ENCODE data around the gene ARTN. TPM values are rescaled to one million over a fixed set of nuclear protein-coding genes. Genes with fewer than 3 reads are reported as not detected.

ARTN gene
- total RNA-seq, 1 experiment from 2014 or later = 36.0 TPM

DNA sequence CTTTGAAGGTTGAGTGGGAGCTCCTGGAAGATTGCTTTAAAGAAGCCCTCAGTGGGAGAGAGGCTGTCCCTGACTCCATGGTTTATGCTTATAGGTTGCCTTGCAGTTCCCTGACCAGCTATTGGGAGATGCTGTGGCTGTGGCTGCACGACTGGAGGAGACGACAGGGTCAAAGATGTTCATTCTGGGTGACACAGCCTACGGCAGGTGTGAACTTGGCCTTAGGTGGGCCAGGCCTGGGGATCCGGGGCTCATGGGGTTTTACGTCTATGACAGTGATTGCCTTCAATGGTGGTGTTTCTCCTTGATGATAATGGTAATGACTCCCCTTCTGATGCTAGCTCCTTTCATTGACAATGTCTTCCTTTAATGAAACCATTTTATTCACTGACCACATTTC lies 36.9 kb downstream of the ARTN start:
- Histone ChIP-seq H3K27ac (ENCODE audit: low read length) (no peak overlapping the region), H3K9me2 (replicated peaks; ENCODE audit: low read length) (no peaks in the 10 kb centered on the region), H4K20me1 (ENCODE audit: low read length) (no peaks in the 10 kb centered on the region; the same call in 1 of the 2 replicates), H3K4me2 (ENCODE audit: low read length) (peak overlapping the region; percentile 88), H3K4me3 (ENCODE audit: low read length) (peak overlapping the region; percentile 99), H3K36me3 (ENCODE audit: low read depth, low read length) (peaks cover 25% of the 10 kb centered on the region), H3K27me3 (ENCODE audit: low read length) (no peaks in the 10 kb centered on the region), H3F3A (ENCODE audit: low read length, unreplicated experiment) (no peaks in the 10 kb centered on the region), H2AFZ (ENCODE audit: low read length) (no peak overlapping the region; the same call in 1 of the 2 replicates), H3K79me2 (ENCODE audit: low read length) (peaks cover 27% of the 10 kb centered on the region), H3K9me3 (ENCODE audit: low read length) (no peaks in the 10 kb centered on the region), H3K4me1 (ENCODE audit: insufficient read depth, low read length) (peaks cover 18% of the 10 kb centered on the region), H3K9ac (ENCODE audit: low read length) (peak overlapping the region; percentile 92)
- ChIA-PET POLR2A (ENCODE audit: unreplicated experiment) (interaction anchor here (1.2 kb wide), 1 partner anchor 41 kb away, joined by 3 read pairs; no protein-coding TSS in a partner anchor), CTCF (interaction anchor here (1.5 kb wide), 1 partner anchor 36 kb away, joined by 3 read pairs; no protein-coding TSS in a partner anchor)
- DNase-seq (no peak), ATAC-seq (no peak)
- intact Hi-C loops (cut with micrococcal nuclease) = no loop called here
- TF ChIP-seq, protein P1, sequence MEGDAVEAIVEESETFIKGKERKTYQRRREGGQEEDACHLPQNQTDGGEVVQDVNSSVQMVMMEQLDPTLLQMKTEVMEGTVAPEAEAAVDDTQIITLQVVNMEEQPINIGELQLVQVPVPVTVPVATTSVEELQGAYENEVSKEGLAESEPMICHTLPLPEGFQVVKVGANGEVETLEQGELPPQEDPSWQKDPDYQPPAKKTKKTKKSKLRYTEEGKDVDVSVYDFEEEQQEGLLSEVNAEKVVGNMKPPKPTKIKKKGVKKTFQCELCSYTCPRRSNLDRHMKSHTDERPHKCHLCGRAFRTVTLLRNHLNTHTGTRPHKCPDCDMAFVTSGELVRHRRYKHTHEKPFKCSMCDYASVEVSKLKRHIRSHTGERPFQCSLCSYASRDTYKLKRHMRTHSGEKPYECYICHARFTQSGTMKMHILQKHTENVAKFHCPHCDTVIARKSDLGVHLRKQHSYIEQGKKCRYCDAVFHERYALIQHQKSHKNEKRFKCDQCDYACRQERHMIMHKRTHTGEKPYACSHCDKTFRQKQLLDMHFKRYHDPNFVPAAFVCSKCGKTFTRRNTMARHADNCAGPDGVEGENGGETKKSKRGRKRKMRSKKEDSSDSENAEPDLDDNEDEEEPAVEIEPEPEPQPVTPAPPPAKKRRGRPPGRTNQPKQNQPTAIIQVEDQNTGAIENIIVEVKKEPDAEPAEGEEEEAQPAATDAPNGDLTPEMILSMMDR (conservative IDR thresholded peaks at IDR 0.05; ENCODE audit: low read depth, low read length) = no peak
- TF ChIP-seq EZH2 (IDR thresholded peaks at IDR 0.05; ENCODE audit: low read length, unreplicated experiment) (no peak), EZH2phosphoT487 (IDR thresholded peaks at IDR 0.05; ENCODE audit: borderline replicate concordance, low read length) (no peak)
- no TSS peak for BruUV-seq (replicated peaks)

DNA sequence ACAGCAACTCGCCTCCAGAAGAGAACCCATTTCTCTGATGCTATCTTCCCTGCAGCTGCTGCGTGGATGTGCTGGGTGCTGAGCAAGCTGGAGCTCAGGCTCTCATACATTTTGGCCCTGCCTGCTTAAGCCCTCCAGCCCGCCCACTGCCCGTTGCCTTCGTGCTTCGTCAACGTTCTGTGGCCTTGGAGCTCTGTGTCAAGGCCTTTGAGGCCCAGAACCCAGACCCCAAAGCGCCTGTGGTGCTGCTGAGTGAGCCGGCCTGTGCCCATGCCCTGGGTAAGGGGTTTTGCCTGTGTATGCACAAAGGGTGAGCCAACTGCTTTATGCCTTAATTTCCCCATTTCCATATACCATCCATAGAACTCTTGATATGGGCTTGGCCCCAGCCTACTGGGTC lies 37.3 kb downstream of the ARTN start:
- DNase-seq = no peak

More for the DNA sequence above, 37.3 kb downstream of the ARTN start:
- Histone ChIP-seq H2AFZ (ENCODE audit: low read length) (no peak overlapping the region), H3K79me2 (ENCODE audit: low read length) (peaks cover 32% of the 10 kb centered on the region), H3K27me3 (ENCODE audit: low read length) (no peaks in the 10 kb centered on the region), H3K9me3 (ENCODE audit: low read length) (no peaks in the 10 kb centered on the region), H4K20me1 (ENCODE audit: low read length) (peaks cover 3% of the 10 kb centered on the region; the same call in 1 of the 2 replicates), H3K27ac (ENCODE audit: low read length) (no peak overlapping the region), H3K9me2 (replicated peaks; ENCODE audit: low read length) (no peaks in the 10 kb centered on the region), H3K4me3 (ENCODE audit: low read length) (peak overlapping the region; percentile 99), H3K4me2 (ENCODE audit: low read length) (peak overlapping the region; percentile 88), H3K4me1 (ENCODE audit: insufficient read depth, low read length) (peaks cover 21% of the 10 kb centered on the region), H3F3A (ENCODE audit: low read length, unreplicated experiment) (no peaks in the 10 kb centered on the region), H3K36me3 (ENCODE audit: low read depth, low read length) (peaks cover 25% of the 10 kb centered on the region), H3K9ac (ENCODE audit: low read length) (no peak overlapping the region)
- CTCF ChIA-PET = interaction anchor here (1.5 kb wide), 1 partner anchor 36 kb away, joined by 3 read pairs; no protein-coding TSS in a partner anchor
- TF ChIP-seq, protein P1 (conservative IDR thresholded peaks at IDR 0.05; ENCODE audit: low read depth, low read length) = no peak
- TF ChIP-seq EZH2phosphoT487 (IDR thresholded peaks at IDR 0.05; ENCODE audit: borderline replicate concordance, low read length) = no peak
- intact Hi-C loops (cut with micrococcal nuclease) = no loop called here
- ATAC-seq = no peak
- no TSS peak for BruUV-seq (replicated peaks)
- POLR2A ChIA-PET (ENCODE audit: unreplicated experiment) = interaction anchor here (1.2 kb wide), 1 partner anchor 42 kb away, joined by 3 read pairs; no protein-coding TSS in a partner anchor

All from PC-3 (cell line).